H1 (cell line): ENCODE results near the gene AMH. TPM values are rescaled to one million over a fixed set of nuclear protein-coding genes. Genes with fewer than 3 reads are reported as not detected.

Experiments
- POLR2AphosphoS5 ChIP-seq: IDR thresholded peaks from 2 replicates; pipeline ENCODE4 v1.6.1; 2011; ENCODE audit warnings: low read depth, low read length
- polyA plus RNA-seq, 7 experiments: library from polyadenylated mRNA; depleted of rRNA in 3 of 7; stranded (reverse) in 5 of 7; unstranded in 2 of 7; fragments of >200 nt in 5 of 7; fragments of 200-250 nt in 2 of 7; gene quantifications; 1 replicate in 5 of 7; 2 replicates in 1 of 7; 4 replicates in 1 of 7; pipeline versions ENCODE4 v1.2.1 to v1.2.3, GENCODE V29; 2011 to 2013; ENCODE audit warnings: missing spikeins in 2 of 7, mixed read lengths in 2 of 7
- total RNA-seq: library from RNA; stranded (reverse); fragmentation: NEBNext Ultra II Directional; extraction: Animal tissue kit (Norgen Biotek cat#: 25700); gene quantifications from 2 replicates; pipeline ENCODE4 v1.2.1, GENCODE V29; 2021

AMH gene
- total and polyA plus RNA-seq, 2 of the 8 experiments (the other 6 are each of a cell fraction or from before 2014, with no cell fraction given) = 10.5 to 15.4 TPM

- TF ChIP-seq POLR2AphosphoS5 = no peak
These were observed 45.7 kb downstream of the AMH start (continued) for GRCh38 chr19:2294687-2295335.
